HepG2 (cell line): Measurements from ENCODE around the gene YIPF2. TPM values are rescaled to one million over a fixed set of nuclear protein-coding genes. Genes with fewer than 3 reads are reported as not detected.

Experiments used
- ATAC-seq: fragments of 200-7000 bp; cut with Tn5 transposase; 3 replicates; pipeline ENCODE4 v1.9.1; 2020; ENCODE audit warnings: mild to moderate bottlenecking, moderate library complexity
- BruUV-seq: library from RNA; stranded (reverse); fragments of 400-500 nt; replicated peaks from 2 replicates; lab custom pipeline; 2021; lab: Mats Ljungman, UMichigan
- CTCF ChIA-PET: fragments of 300-600 bp; formaldehyde crosslinking; extraction: SDS; loops from one replicate; lab custom pipeline; 2021; ENCODE audit warnings: low total read pairs, inconsistent platforms, low intra/inter-chr PET ratio; lab: Yijun Ruan, JAX
- POLR2A ChIA-PET: fragments of 350-600 bp; sonication (Branson Sonifier 250); formaldehyde crosslinking; loops from one replicate; lab custom pipeline; 2020; ENCODE audit warnings: antibody characterized with exemption, inconsistent platforms; lab: Yijun Ruan, JAX
- DNase-seq: peaks from one replicate; pipeline ENCODE4 v3.0.0-alpha.2; 2015; ENCODE audit warnings: low spot score
- FAIRE-seq: peaks from 3 replicates; lab custom pipeline; 2011; peaks lifted over from hg19 to GRCh38; lab: Jason Lieb, UNC
- H2AFZ ChIP-seq: one replicate; pipeline ENCODE4 v1.6.1; 2011; ENCODE audit warnings: low read length, inconsistent platforms
- H3K27ac ChIP-seq: fragments of 300-600 bp; 3 replicates; pipeline ENCODE4 v1.8.0; 2011; ENCODE audit warnings: mixed run types, mild to moderate bottlenecking, mixed read lengths, low read length, inconsistent platforms; ENCODE audit not compliant: insufficient read depth; ENCODE audit errors: extremely low read length
- H3K27me3 ChIP-seq, 2 experiments: fragments of 200-600 bp in 1 of 2; 2 replicates in 1 of 2; 3 replicates in 1 of 2; pipeline versions ENCODE4 v1.6.0 to v1.8.0; 2011; ENCODE audit warnings: low read length in 2 of 2, mild to moderate bottlenecking in 2 of 2, moderate library complexity in 2 of 2, inconsistent platforms in 1 of 2; ENCODE audit not compliant: insufficient read depth in 2 of 2, control insufficient read depth in 1 of 2
- H3K36me3 ChIP-seq, 2 experiments: fragments of 200-600 bp in 1 of 2; replicated peaks in 1 of 2; 2 replicates in 1 of 2; 3 replicates in 1 of 2; pipeline versions ENCODE4 v1.5.1 to v1.8.0; 2011; ENCODE audit warnings: low read length in 2 of 2, inconsistent platforms in 1 of 2; ENCODE audit not compliant: insufficient read depth in 2 of 2, control insufficient read depth in 1 of 2
- H3K4me1 ChIP-seq: 2 replicates; pipeline ENCODE4 v1.5.1; 2012; ENCODE audit warnings: low read length, inconsistent platforms; ENCODE audit not compliant: insufficient read depth
- H3K4me2 ChIP-seq: 2 replicates; pipeline ENCODE4 v1.6.0; 2011; ENCODE audit warnings: low read depth, low read length, inconsistent platforms
- H3K4me3 ChIP-seq, 3 experiments: fragments of 200-600 bp in 1 of 3; sonication (generic), shearing (Covaris generic) in 1 of 3; replicated peaks in 1 of 3; 2 replicates each; pipeline ENCODE4 v1.5.1; 2011 to 2016; ENCODE audit warnings: low read length in 3 of 3, inconsistent platforms in 2 of 3, low read depth in 2 of 3, mild to moderate bottlenecking in 2 of 3, control low read depth in 1 of 3, mixed read lengths in 1 of 3; ENCODE audit not compliant: insufficient read depth in 1 of 3
- H3K79me2 ChIP-seq: one replicate; pipeline ENCODE4 v1.6.1; 2011; ENCODE audit warnings: low read length, inconsistent platforms; ENCODE audit not compliant: insufficient read depth
- H3K9ac ChIP-seq: 2 replicates; pipeline ENCODE4 v1.6.0; 2011; ENCODE audit warnings: mild to moderate bottlenecking, low read depth, low read length, inconsistent platforms; ENCODE audit not compliant: insufficient read depth
- H3K9me3 ChIP-seq: 2 replicates; pipeline ENCODE4 v1.5.1; 2012; ENCODE audit warnings: mild to moderate bottlenecking, low read length
- H4K20me1 ChIP-seq: 2 replicates; pipeline ENCODE4 v1.6.0; 2011; ENCODE audit warnings: inconsistent platforms, mild to moderate bottlenecking, low read length, moderate library complexity; ENCODE audit not compliant: insufficient read depth
- ADNP ChIP-seq: sonication (generic); formaldehyde crosslinking; IDR thresholded peaks from 2 replicates; pipeline ENCODE4 v1.4.0; 2020; ENCODE audit warnings: missing genetic modification reagents
- NCOA1 ChIP-seq: sonication (generic); formaldehyde crosslinking; IDR thresholded peaks from 2 replicates; pipeline ENCODE4 v1.9.0; 2021; ENCODE audit warnings: missing genetic modification reagents
- PHF8 ChIP-seq: sonication (generic); formaldehyde crosslinking; IDR thresholded peaks from 2 replicates; pipeline ENCODE4 v1.5.0; 2020; ENCODE audit warnings: missing genetic modification reagents
- WGBS: methylation state at CpG from one replicate; pipeline ENCODE4 v1.1.6; 2017; ENCODE audit warnings: low lambda C conversion rate; 5-methylcytosine and 5-hydroxymethylcytosine counted together
- in situ Hi-C: cut with HindIII; loops from 2 replicates; pipeline ENCODE4 v1.10.0; 2017; ENCODE audit warnings: low pct_unique_long_range_greater_than_20kb; ENCODE audit not compliant: extremely low pct_ligation_motif_present
- intact Hi-C: fragments of 100-400 bp; cut with micrococcal nuclease; formaldehyde crosslinking; loops from one replicate; pipeline ENCODE4 v1.10.0; 2022; ENCODE audit not compliant: unreplicated experiment
- polyA plus RNA-seq, 8 experiments: library from polyadenylated mRNA; depleted of rRNA in 3 of 8; stranded (reverse) in 7 of 8; unstranded in 1 of 8; fragments of >200 nt; fragmentation: Illumina TruSeq in 4 of 8; extraction: Trizol in 4 of 8; gene quantifications; 2 replicates each; pipeline versions ENCODE4 v1.2.1 to v1.2.3, GENCODE V29; 2011 to 2016; ENCODE audit warnings: low read depth in 4 of 8, missing spikeins in 1 of 8, mixed read lengths in 1 of 8; ENCODE audit not compliant: insufficient read depth in 1 of 8
- total RNA-seq, 5 experiments: library from RNA; depleted of rRNA; stranded (reverse); fragments of >200 nt; fragmentation: Illumina TruSeq; extraction: Trizol; gene quantifications; 2 replicates each; pipeline ENCODE4 v1.2.3, GENCODE V29; 2016; ENCODE audit warnings: low read depth in 1 of 5
- TF ChIP-seq, protein P1 (sequence below): sonication (generic); formaldehyde crosslinking; IDR thresholded peaks from 2 replicates; pipeline ENCODE4 v1.5.0; 2020; ENCODE audit warnings: mild to moderate bottlenecking, missing genetic modification reagents, moderate library complexity
- TF ChIP-seq, protein P2 (sequence below): sonication (generic); formaldehyde crosslinking; IDR thresholded peaks from 2 replicates; pipeline ENCODE4 v1.5.0; 2020; ENCODE audit warnings: missing genetic modification reagents
- TF ChIP-seq, protein P3 (sequence below): sonication (generic); formaldehyde crosslinking; conservative IDR thresholded peaks from 2 replicates; pipeline ENCODE4 v1.5.0; 2020; ENCODE audit warnings: missing genetic modification reagents
- TF ChIP-seq, protein P4 (sequence below): sonication (generic); formaldehyde crosslinking; IDR thresholded peaks from 2 replicates; pipeline ENCODE4 v1.5.0; 2020; ENCODE audit warnings: mild to moderate bottlenecking, missing genetic modification reagents, borderline replicate concordance

The YIPF2 gene
- total and polyA plus RNA-seq, 2 of the 13 experiments (the other 11 are each of a cell fraction or from before 2014, with no cell fraction given), result 37.3 to 53.2 TPM

DNA sequence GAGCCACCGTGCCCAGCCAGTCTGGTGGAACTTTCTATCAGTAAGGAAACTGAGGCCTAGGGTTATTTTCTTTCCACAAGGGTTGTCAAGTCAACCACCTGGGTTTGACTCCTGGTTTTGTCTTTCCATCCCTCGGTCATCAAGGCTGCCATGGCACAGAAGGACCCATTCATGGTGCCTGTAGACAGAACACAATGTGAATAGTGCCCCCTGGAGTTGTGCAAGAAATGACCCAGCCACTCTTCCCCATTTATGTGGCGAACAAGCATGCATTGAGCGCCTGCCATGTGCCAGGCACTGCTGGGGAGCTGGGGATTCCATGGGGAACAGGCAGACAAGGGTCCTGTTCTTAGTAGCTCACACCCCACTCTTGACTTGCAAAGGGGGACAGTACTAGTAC is 36.5 kb upstream of the YIPF2 start:
- no peak for ATAC-seq
- Histone ChIP-seq H3K4me2 (no peak overlapping the region; the same call in 1 of the 2 replicates), H3K9ac (no peak overlapping the region), H3K9me3 (no peaks in the 10 kb centered on the region)
- WGBS, result 95% methylated on average over 4 of the region's 4 CpGs
- TF ChIP-seq, protein P1, sequence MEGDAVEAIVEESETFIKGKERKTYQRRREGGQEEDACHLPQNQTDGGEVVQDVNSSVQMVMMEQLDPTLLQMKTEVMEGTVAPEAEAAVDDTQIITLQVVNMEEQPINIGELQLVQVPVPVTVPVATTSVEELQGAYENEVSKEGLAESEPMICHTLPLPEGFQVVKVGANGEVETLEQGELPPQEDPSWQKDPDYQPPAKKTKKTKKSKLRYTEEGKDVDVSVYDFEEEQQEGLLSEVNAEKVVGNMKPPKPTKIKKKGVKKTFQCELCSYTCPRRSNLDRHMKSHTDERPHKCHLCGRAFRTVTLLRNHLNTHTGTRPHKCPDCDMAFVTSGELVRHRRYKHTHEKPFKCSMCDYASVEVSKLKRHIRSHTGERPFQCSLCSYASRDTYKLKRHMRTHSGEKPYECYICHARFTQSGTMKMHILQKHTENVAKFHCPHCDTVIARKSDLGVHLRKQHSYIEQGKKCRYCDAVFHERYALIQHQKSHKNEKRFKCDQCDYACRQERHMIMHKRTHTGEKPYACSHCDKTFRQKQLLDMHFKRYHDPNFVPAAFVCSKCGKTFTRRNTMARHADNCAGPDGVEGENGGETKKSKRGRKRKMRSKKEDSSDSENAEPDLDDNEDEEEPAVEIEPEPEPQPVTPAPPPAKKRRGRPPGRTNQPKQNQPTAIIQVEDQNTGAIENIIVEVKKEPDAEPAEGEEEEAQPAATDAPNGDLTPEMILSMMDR (CRISPR knock-in tag), result 0 out of 2 replicates have a peak, but pooled peaks have one; percentile 17
- 0 out of 2 replicates have a peak, but pooled peaks have one; percentile 54 for TF ChIP-seq ADNP (CRISPR knock-in tag)
- TF ChIP-seq PHF8, result no peak
- no peak for TF ChIP-seq NCOA1 (CRISPR knock-in tag)
- TF ChIP-seq, protein P2, sequence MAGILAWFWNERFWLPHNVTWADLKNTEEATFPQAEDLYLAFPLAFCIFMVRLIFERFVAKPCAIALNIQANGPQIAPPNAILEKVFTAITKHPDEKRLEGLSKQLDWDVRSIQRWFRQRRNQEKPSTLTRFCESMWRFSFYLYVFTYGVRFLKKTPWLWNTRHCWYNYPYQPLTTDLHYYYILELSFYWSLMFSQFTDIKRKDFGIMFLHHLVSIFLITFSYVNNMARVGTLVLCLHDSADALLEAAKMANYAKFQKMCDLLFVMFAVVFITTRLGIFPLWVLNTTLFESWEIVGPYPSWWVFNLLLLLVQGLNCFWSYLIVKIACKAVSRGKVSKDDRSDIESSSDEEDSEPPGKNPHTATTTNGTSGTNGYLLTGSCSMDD (CRISPR knock-in tag), result no peak
- TF ChIP-seq, protein P3, sequence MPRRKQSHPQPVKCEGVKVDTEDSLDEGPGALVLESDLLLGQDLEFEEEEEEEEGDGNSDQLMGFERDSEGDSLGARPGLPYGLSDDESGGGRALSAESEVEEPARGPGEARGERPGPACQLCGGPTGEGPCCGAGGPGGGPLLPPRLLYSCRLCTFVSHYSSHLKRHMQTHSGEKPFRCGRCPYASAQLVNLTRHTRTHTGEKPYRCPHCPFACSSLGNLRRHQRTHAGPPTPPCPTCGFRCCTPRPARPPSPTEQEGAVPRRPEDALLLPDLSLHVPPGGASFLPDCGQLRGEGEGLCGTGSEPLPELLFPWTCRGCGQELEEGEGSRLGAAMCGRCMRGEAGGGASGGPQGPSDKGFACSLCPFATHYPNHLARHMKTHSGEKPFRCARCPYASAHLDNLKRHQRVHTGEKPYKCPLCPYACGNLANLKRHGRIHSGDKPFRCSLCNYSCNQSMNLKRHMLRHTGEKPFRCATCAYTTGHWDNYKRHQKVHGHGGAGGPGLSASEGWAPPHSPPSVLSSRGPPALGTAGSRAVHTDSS (CRISPR knock-in tag), result no peak
- TF ChIP-seq, protein P4, sequence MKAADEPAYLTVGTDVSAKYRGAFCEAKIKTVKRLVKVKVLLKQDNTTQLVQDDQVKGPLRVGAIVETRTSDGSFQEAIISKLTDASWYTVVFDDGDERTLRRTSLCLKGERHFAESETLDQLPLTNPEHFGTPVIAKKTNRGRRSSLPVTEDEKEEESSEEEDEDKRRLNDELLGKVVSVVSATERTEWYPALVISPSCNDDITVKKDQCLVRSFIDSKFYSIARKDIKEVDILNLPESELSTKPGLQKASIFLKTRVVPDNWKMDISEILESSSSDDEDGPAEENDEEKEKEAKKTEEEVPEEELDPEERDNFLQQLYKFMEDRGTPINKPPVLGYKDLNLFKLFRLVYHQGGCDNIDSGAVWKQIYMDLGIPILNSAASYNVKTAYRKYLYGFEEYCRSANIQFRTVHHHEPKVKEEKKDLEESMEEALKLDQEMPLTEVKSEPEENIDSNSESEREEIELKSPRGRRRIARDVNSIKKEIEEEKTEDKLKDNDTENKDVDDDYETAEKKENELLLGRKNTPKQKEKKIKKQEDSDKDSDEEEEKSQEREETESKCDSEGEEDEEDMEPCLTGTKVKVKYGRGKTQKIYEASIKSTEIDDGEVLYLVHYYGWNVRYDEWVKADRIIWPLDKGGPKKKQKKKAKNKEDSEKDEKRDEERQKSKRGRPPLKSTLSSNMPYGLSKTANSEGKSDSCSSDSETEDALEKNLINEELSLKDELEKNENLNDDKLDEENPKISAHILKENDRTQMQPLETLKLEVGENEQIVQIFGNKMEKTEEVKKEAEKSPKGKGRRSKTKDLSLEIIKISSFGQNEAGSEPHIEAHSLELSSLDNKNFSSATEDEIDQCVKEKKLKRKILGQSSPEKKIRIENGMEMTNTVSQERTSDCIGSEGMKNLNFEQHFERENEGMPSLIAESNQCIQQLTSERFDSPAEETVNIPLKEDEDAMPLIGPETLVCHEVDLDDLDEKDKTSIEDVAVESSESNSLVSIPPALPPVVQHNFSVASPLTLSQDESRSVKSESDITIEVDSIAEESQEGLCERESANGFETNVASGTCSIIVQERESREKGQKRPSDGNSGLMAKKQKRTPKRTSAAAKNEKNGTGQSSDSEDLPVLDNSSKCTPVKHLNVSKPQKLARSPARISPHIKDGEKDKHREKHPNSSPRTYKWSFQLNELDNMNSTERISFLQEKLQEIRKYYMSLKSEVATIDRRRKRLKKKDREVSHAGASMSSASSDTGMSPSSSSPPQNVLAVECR, result no peak
- TF ChIP-seq, all 625 proteins: peak for 2
- in situ Hi-C loops, result no loop called here
- Histone ChIP-seq H2AFZ (no peak overlapping the region), H3K27me3 (no peaks in the 10 kb centered on the region), H3K79me2 (peaks cover 68% of the 10 kb centered on the region), H3K4me1 (peaks cover 34% of the 10 kb centered on the region), H3K36me3 (peaks cover 0 to 6% of the 10 kb centered on the region in 2 experiments; a peak in 1 of 5 replicates), H3K4me3 (no peak overlapping the region), H4K20me1 (0 out of 2 replicates have a peak, but pooled peaks cover 2% of the 10 kb centered on the region), H3K27ac (no peak overlapping the region)
- ChIA-PET POLR2A (interaction anchor here (1.0 kb wide), 1 partner anchor 25 kb away, joined by 3 read pairs; no protein-coding TSS in a partner anchor), CTCF (no interaction called here)
- FAIRE-seq, result no peak
- no peak for DNase-seq
- BruUV-seq, result no TSS peak
- intact Hi-C loops, result no loop called here
